Activated naive CD8-positive, alpha-beta T cell treated with anti-CD3 and anti-CD28 coated beads for 36 hours (primary cell): ENCODE data around the gene MRTFA. TPM values are rescaled to one million over a fixed set of nuclear protein-coding genes. Genes with fewer than 3 reads are reported as not detected.
A peak's percentile ranks its signal among the peaks of the same experiment; 100 is the strongest.

Experiments used
- DNase-seq: peaks from one replicate; pipeline ENCODE4 v3.0.0; 2021
- H3K27ac Mint-ChIP-seq: one replicate; pipeline ENCODE4 v1.8.0; 2022; ENCODE audit warnings: mild to moderate bottlenecking, moderate library complexity, mixed read lengths
- H3K27me3 Mint-ChIP-seq: one replicate; pipeline ENCODE4 v1.8.0; 2022; ENCODE audit warnings: mild to moderate bottlenecking, mixed read lengths
- H3K36me3 Mint-ChIP-seq: one replicate; pipeline ENCODE4 v1.8.0; 2021; ENCODE audit warnings: mild to moderate bottlenecking, mixed read lengths
- H3K4me1 Mint-ChIP-seq: one replicate; pipeline ENCODE4 v1.8.0; 2021; ENCODE audit warnings: mixed read lengths
- H3K4me3 Mint-ChIP-seq: one replicate; pipeline ENCODE4 v1.8.0; 2022; ENCODE audit warnings: mild to moderate bottlenecking, moderate library complexity, mixed read lengths
- H3K9me3 Mint-ChIP-seq: one replicate; pipeline ENCODE4 v1.8.0; 2022; ENCODE audit warnings: mixed read lengths
- total RNA-seq, 2 experiments: library from RNA; stranded (reverse); gene quantifications; one replicate each; pipeline ENCODE4 v1.2.3, GENCODE V29; 2021

The MRTFA gene
- total RNA-seq, 2 experiments from 2014 or later: 35.3 to 37.6 TPM

DNA sequence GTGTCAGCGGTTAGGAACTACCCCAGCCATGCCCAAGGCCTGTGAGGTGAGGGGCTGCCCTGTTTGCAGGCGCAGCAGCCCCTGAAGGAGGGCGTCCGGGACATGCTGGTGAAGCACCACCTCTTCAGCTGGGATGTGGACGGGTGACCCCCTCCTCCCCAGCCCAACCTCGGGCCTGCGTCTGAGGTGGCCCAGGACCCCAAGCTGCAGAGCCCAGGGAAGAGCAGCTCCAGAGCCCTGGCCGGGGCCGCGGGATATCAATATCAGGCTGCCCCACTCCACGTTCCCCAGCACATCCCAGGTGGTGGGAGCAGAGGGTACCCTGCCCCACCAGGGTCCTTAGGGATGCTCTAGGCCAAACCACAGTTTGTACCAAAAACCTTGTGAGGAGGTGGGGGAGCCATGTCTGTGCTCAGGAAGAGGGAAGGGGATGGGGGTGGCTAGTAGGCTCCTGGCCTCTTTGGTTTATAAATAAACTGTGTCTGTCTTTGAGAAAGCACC, 226.9 kb downstream of the MRTFA start:
- no peaks in the 10 kb centered on the region for H3K9me3 Mint-ChIP-seq
- DNase-seq: no peak
- H3K27me3 Mint-ChIP-seq: no peaks in the 10 kb centered on the region
- no peak overlapping the region for H3K4me3 Mint-ChIP-seq
- H3K27ac Mint-ChIP-seq: no peak overlapping the region
- H3K36me3 Mint-ChIP-seq: peaks cover 8% of the 10 kb centered on the region
- H3K4me1 Mint-ChIP-seq: no peaks in the 10 kb centered on the region

DNA sequence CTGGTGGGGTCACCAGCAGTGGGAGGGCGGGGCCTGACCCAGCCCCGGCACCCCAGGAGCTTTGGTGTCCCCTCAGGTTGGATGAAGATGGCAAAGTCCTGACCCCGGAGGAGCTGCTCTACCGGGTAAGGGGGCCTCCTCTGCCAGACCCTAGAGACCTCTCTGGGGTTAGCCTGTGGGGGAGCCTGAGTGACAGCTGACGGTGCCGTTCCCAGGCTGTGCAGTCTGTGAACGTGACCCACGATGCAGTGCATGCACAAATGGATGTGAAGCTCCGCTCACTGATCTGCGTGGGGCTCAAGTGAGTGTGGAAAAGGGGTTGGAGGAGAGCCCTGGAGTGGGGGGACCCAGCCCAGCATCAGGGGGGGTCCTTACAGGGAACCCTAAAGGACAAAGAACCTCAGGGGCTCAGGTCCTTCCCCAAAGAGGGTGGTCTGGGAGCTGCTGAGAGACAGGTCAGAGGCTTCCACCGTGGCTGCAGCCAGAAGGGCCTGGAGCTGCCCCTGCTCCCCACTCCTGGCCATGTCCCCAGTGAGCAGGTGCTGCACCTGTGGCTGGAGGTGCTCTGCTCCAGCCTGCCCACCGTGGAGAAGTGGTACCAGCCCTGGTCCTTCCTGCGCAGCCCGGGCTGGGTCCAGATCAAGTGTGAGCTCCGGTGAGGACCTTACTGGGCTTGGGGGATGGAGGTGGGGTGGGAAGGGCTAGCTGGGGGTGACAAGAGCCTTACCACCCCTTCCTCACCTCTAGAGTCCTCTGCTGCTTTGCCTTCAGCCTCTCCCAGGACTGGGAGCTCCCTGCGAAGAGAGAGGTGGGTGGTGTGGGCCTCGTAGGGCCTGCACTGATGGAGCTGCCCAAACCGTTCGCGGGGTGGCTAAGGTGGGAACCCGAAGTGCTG, 227.6 kb downstream of the MRTFA start:
- peaks cover 12% of the 10 kb centered on the region for H3K36me3 Mint-ChIP-seq

GRCh38 chr22:40407831-40408717, 228.4 kb downstream of the MRTFA start:
- no peak overlapping the region for H3K4me3 Mint-ChIP-seq
- no peak for DNase-seq
- H3K36me3 Mint-ChIP-seq: peaks cover 21% of the 10 kb centered on the region
- no peaks in the 10 kb centered on the region for H3K27me3 Mint-ChIP-seq
- H3K9me3 Mint-ChIP-seq: no peaks in the 10 kb centered on the region
- H3K27ac Mint-ChIP-seq: peak overlapping the region; percentile 45
- peaks cover 10% of the 10 kb centered on the region for H3K4me1 Mint-ChIP-seq

More for the DNA sequence above, 227.6 kb downstream of the MRTFA start:
- Mint-ChIP-seq H3K4me1 (peaks cover 1% of the 10 kb centered on the region), H3K4me3 (no peak overlapping the region), H3K27ac (peak overlapping the region; percentile 42), H3K9me3 (no peaks in the 10 kb centered on the region), H3K27me3 (no peaks in the 10 kb centered on the region)
- no peak for DNase-seq

- H3K9me3 Mint-ChIP-seq: no peaks in the 10 kb centered on the region
- H3K27ac Mint-ChIP-seq: peak overlapping the region; percentile 45
- no peak for DNase-seq
- H3K27me3 Mint-ChIP-seq: no peaks in the 10 kb centered on the region
- H3K4me3 Mint-ChIP-seq: no peak overlapping the region
- peaks cover 18% of the 10 kb centered on the region for H3K4me1 Mint-ChIP-seq
- H3K36me3 Mint-ChIP-seq: peaks cover 24% of the 10 kb centered on the region
Observed at GRCh38 chr22:40407021-40407761, 229.3 kb downstream of the MRTFA start.

- DNase-seq: no peak
- H3K36me3 Mint-ChIP-seq: peaks cover 30% of the 10 kb centered on the region
- H3K4me1 Mint-ChIP-seq: peaks cover 27% of the 10 kb centered on the region
- no peak overlapping the region for H3K4me3 Mint-ChIP-seq
- H3K9me3 Mint-ChIP-seq: no peaks in the 10 kb centered on the region
- H3K27ac Mint-ChIP-seq: no peak overlapping the region
- no peaks in the 10 kb centered on the region for H3K27me3 Mint-ChIP-seq
Observed at GRCh38 chr22:40406063-40406890, 230.2 kb downstream of the MRTFA start.

DNA sequence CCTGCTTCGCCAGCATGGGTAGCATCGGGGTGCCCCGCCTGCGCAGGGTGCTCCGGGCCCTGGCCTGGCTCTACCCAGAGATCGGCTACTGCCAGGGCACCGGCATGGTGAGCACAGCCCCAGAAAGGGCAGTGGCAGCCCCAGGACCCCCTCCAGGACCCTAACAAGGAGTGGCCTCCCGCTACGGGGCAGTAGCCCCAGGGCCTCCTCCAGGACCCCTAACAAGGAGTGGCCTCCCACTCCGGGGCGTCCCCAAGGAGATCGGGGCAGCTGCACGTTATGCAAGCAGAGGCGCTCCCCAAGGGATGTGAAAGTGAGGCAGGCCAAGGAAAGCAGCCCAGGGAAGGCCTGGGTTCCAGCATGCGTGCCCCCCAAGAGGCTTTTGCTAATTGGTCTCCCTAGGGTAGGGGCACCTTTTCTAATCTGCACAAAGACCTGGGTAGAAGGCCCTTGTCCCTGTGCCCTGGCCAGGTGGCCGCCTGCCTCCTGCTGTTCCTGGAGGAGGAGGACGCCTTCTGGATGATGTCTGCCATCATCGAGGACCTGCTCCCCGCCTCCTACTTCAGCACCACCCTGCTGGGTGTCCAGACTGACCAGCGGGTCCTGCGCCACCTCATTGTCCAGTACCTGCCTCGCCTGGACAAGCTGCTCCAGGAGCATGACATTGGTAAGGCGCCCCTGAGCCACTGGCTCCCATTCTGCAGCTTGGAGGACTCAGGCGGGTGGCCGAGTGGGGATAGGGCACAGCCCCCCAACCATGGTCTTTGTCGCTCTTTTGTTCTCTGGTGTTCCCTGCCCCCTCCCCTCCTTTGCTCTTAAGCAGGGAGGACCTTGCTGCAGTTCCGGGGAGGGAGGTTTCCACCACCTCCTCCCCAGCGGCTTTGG, 231.1 kb downstream of the MRTFA start:
- Mint-ChIP-seq H3K9me3 (no peaks in the 10 kb centered on the region), H3K27ac (no peak overlapping the region), H3K4me1 (peaks cover 34% of the 10 kb centered on the region), H3K36me3 (peaks cover 34% of the 10 kb centered on the region), H3K27me3 (no peaks in the 10 kb centered on the region), H3K4me3 (no peak overlapping the region)
- no peak for DNase-seq

DNA sequence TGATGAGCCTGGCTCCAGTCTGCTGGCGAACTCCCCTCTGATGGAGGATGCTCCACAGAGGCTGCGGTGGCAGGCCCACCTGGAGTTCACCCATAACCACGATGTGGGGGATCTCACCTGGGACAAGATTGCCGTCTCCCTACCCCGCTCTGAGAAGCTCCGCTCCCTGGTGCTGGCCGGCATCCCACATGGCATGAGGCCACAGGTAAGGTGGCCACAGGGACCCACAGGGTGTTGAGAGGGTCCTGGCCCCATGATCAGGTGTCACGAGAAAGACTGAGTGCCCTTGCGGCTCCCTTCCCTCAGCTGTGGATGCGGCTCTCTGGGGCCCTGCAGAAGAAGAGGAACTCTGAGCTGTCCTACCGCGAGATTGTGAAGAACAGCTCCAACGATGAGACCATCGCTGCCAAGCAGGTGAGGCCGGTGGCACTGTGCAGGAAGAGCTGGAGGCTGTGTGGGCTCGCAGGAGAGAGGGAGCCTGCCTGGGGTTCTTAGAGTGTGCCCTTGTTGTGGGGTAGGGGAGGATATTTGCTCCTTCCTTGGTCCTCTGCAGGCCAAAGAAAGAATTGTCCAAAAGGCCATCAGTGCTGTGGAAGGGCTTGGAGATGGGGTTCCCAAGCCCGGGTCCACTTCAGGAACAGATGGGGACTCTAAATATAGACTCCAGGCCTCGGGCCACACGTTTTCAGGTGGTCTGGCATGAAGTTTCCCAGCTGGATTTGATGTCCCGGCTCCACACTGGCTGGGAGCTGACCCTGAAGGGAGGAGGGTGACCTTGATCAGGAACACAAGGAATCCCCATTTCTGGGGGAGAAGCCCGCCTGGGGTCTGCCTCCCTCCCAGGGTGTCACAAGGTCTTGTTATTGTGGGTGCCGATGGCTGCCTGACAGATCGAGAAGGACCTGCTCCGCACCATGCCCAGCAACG, 232.0 kb downstream of the MRTFA start:
- no peak for DNase-seq
- H3K36me3 Mint-ChIP-seq: peaks cover 39% of the 10 kb centered on the region
- H3K9me3 Mint-ChIP-seq: no peaks in the 10 kb centered on the region
- peaks cover 43% of the 10 kb centered on the region for H3K4me1 Mint-ChIP-seq
- no peak overlapping the region for H3K4me3 Mint-ChIP-seq
- no peak overlapping the region for H3K27ac Mint-ChIP-seq
- H3K27me3 Mint-ChIP-seq: no peaks in the 10 kb centered on the region

DNA sequence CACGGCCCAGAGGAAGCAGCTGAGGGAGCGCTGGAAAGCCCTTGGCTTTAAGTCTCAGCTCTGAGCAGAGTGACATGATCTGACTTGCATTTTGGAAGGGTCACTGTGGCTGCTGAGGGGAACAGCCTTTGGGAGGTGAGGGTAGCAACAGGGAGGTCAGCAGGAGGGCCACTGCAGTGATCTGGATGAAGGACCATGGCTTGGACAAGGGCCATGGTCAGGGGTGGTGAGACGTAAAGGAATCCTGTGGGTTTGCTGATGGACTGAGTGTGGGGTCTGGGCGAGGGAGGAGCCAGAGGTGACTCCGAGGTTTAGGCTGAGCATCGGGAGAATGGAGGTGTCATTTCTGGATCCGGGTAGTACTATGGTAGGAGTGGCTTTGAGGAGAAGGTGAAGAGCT, 232.9 kb downstream of the MRTFA start:
- H3K27me3 Mint-ChIP-seq: no peaks in the 10 kb centered on the region
- H3K4me1 Mint-ChIP-seq: peaks cover 49% of the 10 kb centered on the region
- H3K36me3 Mint-ChIP-seq: peaks cover 39% of the 10 kb centered on the region
- H3K27ac Mint-ChIP-seq: peak overlapping the region; percentile 3
- no peaks in the 10 kb centered on the region for H3K9me3 Mint-ChIP-seq
- no peak overlapping the region for H3K4me3 Mint-ChIP-seq
- no peak for DNase-seq

- H3K9me3 Mint-ChIP-seq: no peaks in the 10 kb centered on the region
- H3K27me3 Mint-ChIP-seq: no peaks in the 10 kb centered on the region
- no peak overlapping the region for H3K4me3 Mint-ChIP-seq
- H3K36me3 Mint-ChIP-seq: peaks cover 42% of the 10 kb centered on the region
- H3K4me1 Mint-ChIP-seq: peaks cover 54% of the 10 kb centered on the region
- H3K27ac Mint-ChIP-seq: no peak overlapping the region
- no peak for DNase-seq
Observed at GRCh38 chr22:40403141-40403540, 233.4 kb downstream of the MRTFA start.

GRCh38 chr22:40401981-40402406, 234.5 kb downstream of the MRTFA start:
- H3K9me3 Mint-ChIP-seq: no peaks in the 10 kb centered on the region
- H3K27me3 Mint-ChIP-seq: no peaks in the 10 kb centered on the region
- peak overlapping the region; percentile 14 for H3K4me3 Mint-ChIP-seq
- H3K36me3 Mint-ChIP-seq: peaks cover 47% of the 10 kb centered on the region
- peak overlapping the region; percentile 90 for H3K27ac Mint-ChIP-seq
- no peak for DNase-seq
- peaks cover 63% of the 10 kb centered on the region for H3K4me1 Mint-ChIP-seq

GRCh38 chr22:40401532-40401931, 235.0 kb downstream of the MRTFA start:
- H3K4me3 Mint-ChIP-seq: peak overlapping the region; percentile 14
- DNase-seq: peak; percentile 38
- H3K27me3 Mint-ChIP-seq: no peaks in the 10 kb centered on the region
- peaks cover 47% of the 10 kb centered on the region for H3K36me3 Mint-ChIP-seq
- H3K27ac Mint-ChIP-seq: peak overlapping the region; percentile 90
- H3K4me1 Mint-ChIP-seq: peaks cover 67% of the 10 kb centered on the region
- H3K9me3 Mint-ChIP-seq: no peaks in the 10 kb centered on the region

- DNase-seq: no peak
- peaks cover 71% of the 10 kb centered on the region for H3K4me1 Mint-ChIP-seq
- H3K27me3 Mint-ChIP-seq: no peaks in the 10 kb centered on the region
- peak overlapping the region; percentile 22 for H3K4me3 Mint-ChIP-seq
- H3K36me3 Mint-ChIP-seq: peaks cover 47% of the 10 kb centered on the region
- H3K9me3 Mint-ChIP-seq: no peaks in the 10 kb centered on the region
- H3K27ac Mint-ChIP-seq: peak overlapping the region; percentile 72
Observed at GRCh38 chr22:40400159-40400558, 236.4 kb downstream of the MRTFA start.
